GM19324 (cell line): ENCODE data around the gene COMMD10.
"Not testable (repeated sequence)": the region's sequence is repeated elsewhere in the genome, so short reads cannot be mapped to it uniquely, and the experiment has no call there.

ENCODE experiments used
- ATAC-seq: cut with Tn5 transposase; IDR thresholded peaks from one replicate; pipeline ENCODE4 v1.9.1; 2021; ENCODE audit warnings: mild to moderate bottlenecking, moderate library complexity; ENCODE audit not compliant: unreplicated experiment, low FRiP score

Gene COMMD10

DNA sequence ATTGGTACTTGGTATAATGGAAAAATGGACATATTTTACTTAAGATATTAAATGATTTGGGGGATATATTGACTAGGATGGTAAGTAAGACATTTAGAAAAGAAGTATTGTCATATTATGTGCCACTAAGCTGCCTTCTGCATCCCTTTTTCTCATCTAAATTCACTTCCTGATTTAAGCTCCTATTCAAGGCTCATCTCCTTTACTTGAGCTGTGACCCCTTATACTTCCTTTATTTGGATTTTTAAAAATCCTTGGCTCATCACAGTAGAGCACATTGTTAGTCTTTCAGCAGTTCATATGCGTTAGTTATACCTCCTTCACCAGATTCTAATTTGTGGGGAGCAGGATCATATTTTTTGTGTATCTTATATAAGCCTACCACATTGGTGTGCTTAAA is 6.6 kb downstream of the COMMD10 start:
- no peak for ATAC-seq

DNA sequence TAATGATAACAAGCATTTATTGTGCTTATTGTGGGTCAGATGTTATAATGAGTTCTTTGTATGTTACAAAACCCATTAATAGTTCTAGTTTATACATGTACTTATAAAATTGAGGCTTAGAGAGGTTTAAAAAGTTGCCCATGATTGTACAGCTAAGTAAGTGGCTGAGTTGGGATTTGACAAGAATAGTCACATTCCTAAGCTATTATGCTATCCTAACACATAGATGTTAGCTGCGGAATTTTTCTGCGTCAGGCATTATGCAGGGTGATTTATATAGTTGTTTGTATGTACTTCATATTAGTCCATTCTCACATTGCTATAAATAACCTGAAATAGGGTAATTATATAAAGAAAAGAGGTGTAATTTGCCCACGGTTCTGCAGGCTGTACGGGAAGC is 12.5 kb downstream of the COMMD10 start:
- no peak for ATAC-seq

DNA sequence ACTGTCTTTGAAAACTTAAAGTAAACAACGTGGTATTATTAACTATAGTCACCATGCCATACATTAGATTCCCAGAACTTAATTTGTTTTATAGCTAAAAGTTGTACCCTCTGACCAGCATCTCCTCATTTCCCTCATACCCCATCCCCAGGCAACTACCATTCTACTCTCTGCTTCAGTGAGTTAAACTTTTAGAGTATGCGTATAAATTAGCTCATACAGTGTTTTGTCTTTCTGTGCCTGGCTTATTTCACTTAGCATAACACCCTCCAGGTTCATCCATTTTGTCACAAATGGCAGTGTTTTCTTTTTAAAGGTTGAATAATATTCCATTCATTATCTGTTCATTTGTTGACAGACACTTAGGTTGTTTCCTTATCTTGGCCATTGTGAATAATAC is 14.2 kb downstream of the COMMD10 start:
- no peak for ATAC-seq

DNA sequence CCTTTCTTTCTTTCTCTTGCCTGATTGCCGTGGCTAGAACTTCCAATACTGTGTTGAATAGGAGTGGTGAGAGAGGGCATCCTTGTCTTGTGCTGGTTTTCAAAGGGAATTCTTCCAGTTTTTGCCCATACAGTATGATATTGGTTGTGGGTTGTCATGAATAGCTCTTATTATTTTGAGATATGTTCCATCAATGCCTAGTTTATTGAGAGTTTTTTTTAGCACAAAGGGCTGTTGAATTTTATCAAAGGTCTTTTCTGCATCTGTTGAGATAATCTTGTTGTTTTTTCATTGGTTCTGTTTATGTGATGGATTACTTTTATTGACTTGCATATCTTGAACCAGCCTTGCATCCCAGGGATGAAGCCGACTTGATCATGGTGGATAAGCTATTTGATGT is 20.1 kb downstream of the COMMD10 start:
- ATAC-seq, result not testable (repeated sequence)

DNA sequence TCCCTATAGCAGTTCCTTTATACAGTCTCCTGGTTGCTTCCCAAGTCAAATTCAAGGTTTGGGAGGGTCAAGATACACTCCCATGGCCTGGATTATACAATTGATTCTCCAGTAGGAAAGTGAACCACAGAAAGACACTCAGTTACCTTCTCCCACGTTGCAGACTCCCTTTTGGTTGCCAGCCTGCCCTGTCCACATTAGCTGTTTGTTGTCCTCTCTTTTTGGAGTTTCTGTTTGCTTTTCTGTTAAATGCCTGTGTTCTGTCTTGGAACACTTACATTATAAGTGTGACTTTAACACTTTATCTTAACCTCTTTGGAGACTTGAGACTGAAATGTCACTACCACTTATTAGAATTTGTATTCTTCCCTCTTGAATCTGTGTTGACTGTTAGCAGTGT is 30.3 kb downstream of the COMMD10 start:
- ATAC-seq, result no peak

DNA sequence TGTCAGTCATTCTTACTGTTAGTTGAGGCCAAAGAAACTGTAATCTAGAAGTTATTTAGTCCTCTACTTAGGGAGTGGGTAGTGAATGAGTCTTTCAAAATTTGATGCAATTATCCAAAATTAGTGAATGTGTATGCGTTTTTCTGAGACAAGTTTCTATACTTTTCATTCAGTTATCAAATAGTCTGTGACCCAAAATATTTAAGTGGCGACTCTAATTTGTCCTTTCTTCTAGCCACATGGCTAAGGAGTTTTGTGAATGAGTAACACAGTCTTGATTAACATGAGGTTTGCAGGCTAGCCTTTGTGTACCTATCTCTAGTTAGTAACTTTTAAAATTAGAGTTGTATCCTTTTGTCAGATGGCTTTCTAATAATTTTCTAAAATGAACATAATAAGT is 45.6 kb downstream of the COMMD10 start:
- ATAC-seq, result no peak

DNA sequence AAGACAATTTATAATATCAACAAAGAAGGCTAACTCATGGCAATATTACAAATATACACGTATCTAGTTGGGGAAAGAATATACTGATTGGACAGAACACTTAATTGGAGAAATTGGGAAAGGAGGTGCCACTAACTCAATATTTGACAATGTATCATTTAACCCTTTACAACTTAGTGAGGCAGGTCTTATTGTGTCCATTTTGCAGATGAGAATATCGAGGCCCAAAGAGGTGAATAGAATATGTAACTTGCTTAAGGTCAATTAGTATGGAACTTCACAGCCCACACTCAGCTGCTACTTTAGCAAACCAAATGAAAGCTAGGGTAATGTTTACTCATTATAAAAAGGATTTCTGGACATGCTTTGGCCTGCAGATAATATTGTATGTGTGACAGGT is 46.2 kb downstream of the COMMD10 start:
- ATAC-seq, result no peak

DNA sequence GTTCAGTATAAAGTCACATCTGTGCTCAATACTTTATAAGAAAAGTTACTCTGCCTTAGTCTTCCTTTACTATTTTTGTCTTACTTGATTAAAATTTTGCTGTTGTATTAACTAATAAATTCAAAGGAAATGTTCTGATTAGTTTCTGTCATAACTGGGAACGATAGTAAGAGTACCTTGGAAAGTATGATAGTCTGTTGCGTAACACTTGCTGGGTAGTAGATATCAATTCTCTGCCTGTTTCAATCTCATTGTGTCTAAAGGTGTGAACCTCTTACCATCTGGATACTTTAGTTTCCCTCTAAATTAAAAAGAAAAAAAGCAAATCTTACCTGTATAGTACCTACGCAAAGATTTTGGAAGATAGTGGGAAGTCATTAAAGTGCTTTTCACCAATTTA is 48.5 kb downstream of the COMMD10 start:
- ATAC-seq, result no peak

DNA sequence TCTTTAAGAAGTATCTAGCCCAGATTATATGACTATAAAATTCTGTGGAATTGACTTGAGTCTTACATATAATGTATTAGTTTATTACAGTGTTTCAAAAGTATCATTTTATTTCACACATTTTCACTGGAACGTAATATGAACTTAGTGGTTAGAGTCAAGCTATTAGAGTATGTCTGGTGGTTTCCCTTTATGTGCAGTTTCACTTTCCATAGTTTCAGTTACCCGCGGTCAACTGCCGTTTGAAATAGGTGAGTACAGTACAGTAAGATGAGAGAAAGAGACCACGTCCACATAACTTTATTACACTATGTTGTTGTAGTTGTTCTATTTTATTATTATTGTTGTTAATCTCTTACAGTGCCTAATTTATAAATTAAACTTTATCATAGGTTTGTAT is 50.5 kb downstream of the COMMD10 start:
- peak; percentile 90 for ATAC-seq

DNA sequence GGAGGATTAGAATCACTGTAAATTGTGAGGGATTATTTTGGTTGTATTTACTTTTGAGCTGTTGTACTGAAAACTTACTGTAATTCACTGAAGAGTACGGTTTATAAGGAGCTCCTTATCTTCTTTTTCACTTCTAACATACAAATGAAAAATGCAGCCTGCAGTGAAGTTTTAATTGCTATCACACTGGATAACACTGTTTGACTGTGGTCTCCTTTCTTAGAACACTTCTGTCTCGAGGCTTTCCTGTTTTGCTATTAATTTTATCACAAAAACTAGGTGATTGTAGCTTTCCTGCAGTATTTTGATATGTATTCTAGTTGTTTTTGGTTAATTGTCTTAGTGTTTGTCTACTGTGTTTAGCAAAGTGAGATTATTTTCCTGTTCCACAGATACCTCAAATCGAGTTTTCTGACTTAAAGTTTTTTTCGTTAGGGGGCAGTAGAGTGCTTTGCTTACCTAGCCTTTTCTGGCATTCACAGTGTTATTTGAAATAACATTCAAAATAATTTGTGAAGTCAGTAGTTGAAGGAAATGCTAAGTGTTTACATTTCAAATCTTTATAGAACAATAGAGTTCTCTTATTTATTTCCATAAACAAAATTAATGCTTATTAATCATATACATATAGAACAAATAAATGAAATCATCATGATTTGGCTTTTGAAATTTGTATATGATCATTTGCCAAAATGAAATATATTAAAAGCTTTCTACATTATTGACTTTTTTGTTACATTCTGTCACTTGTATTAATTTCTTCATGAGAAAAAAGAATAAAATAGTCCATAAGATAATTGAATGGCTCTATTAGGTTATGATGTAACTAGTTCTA is 52.9 kb downstream of the COMMD10 start:
- ATAC-seq, result no peak

DNA sequence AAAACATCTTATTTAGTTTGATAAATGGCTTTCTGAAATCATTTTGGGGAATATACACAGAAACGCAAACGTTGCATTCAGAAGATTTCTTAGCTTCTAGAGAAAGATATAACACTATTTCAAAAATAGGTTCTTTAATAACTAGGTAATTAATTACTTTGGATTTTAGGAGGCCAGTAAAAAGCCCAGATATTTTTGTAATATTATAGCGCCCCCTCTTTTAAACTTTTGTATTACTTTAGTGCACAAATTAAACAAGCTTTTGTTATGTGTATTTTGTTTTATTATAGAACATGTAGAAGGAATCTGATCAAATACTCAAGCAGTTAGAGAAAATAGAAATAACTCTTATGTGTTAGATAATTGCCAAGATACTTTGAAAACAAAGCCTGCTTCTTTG is 57.7 kb downstream of the COMMD10 start:
- no peak for ATAC-seq

DNA sequence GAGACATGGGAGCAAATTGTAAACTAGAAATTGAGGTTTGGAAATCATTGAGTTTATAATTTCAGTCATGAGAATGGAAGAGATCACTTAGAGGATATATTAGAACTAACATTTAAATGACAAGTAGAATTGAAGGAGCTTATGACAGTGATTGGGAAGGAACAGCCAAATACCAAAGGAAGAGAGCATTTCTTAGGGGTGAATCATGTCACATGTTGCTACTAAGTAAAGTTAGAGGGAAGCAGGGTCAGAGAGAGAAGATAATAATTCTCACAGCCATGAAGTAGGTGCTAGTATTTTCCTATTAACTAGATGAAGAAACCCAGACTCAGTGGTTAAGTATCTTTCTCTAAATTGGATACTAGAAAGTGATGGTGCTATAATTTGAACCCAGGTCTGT is 59.3 kb downstream of the COMMD10 start:
- no peak for ATAC-seq

DNA sequence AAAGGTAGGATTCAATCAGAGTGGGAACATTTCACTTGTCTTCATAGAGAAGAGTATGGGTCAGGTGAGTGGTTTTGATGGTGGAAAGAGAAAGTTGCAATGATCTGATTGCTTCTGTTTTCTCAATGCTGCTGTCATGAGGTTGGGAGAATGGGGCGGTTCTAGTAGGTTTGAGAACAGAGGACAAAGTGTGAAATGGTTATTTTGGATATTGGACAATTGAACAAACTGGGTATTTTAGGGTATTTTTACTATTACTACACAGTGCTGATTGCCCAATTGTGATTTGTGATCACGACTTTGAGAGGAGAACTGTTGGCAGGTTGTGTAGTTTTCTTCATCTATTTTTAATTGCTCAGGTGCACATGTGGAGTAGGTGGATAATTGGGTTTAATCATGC is 60.2 kb downstream of the COMMD10 start:
- ATAC-seq, result no peak

DNA sequence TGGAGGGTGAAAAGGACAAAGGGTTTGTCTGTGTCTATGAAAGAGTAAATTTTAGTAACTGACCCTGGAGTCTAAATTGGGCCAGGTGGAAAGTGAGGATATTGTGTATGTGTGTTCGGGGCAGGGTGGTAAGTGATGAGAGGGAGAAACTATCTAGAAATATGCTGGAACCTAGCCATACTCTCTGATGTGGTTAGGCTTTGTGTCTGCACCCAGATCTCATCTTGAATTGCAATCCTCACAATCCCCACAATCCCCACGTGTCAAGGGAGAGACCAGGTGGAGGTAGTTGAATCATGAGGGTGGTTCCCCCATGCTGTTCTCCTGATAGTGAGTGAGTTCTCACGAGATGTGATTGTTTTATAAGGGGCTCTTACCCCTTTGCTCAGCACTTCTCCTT is 60.6 kb downstream of the COMMD10 start:
- no peak for ATAC-seq

DNA sequence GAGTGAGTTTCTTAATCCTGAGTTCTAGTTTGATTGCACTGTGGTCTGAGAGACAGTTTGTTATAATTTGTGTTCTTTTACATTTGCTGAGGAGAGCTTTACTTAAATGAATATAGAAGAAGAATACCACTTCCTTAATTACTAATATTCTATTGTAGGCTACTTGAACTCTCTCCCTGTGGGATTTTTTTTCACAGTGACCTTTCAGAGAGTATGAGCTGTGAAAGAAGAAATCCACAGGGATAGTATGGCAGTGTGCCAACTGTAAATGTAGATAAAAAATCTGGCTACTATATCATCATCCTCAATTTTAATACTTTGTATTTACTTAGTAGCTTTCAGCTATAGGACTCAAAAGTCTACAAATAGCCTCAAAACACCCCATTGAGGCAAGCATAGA is 67.3 kb downstream of the COMMD10 start:
- ATAC-seq, result no peak

DNA sequence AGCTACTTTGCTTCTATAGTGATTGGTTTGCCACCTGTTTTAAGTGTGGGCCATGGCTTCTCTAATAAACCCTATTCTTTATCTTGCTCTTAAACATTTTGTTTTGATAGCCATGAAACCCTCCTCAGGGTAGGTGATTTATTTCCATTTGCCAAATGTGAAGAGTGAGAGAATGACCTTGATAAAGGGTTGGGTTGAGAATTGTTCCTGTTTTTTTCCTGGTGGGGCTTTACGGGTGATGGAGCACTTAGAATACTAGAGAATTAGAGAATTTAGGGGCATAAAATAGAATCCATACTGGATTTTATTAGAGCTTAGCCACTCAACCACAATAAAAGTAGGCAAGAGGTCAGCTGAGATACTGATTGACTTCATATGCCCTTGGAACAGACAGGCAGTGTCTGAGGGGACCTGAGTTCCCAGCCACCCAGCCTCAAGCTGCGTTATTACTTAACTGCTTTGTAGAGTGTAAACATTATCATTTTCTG is 68.9 kb downstream of the COMMD10 start:
- no peak for ATAC-seq

DNA sequence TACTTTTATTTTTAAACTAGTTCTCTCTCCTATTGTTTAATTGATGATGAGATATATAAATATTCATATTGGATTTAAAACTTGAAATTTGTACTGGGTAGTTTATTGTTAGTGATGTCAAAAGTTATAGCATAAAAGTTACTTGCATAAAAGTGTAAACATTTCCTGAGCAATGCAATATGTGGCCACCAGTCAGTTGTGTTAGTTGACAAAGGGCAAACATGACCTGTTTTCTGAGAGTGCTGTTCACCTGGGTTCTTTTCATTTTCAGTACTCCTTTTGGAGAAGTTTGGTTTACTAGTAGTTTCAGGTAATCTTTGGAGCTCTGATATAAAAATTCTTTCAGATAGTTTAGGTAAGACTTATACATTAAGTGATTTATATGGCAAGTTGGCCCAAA is 69.4 kb downstream of the COMMD10 start:
- ATAC-seq, result no peak

DNA sequence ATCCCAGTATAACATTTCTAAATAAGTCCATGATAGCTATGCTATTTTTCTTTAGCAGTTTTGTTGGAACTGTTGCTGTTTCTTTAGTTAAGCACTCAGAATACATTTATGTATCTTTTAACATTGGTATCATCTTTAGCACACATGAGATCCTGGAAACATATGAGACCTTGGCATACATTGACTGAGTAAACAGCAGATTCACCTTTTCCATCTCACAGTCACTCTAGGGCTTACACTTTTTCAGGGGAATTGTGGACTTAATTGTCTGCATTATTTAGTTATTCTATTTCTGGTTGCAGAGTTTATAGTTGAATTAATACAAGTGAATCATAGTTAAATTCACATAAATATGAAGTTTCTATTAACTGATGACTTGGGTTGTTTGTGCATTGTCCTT is 70.1 kb downstream of the COMMD10 start:
- no peak for ATAC-seq

DNA sequence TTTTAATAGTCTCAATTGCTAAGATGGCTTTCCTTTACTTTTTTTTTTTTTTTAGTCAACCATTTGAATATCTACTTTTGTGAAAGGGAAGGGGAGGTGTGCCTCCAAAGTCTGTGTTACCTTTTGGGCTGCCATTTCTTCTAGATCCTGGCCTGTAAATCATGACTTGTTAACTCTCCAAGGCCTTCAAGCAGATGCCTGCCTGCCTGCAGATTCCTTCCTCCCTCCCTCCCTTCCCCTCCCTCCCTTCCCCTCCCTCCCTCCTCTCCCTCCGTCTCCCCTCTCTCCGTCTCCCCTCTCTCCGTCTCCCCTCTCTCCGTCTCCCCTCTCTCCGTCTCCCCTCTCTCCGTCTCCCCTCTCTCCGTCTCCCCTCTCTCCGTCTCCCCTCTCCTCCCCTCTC is 73.1 kb downstream of the COMMD10 start:
- ATAC-seq, result no peak

DNA sequence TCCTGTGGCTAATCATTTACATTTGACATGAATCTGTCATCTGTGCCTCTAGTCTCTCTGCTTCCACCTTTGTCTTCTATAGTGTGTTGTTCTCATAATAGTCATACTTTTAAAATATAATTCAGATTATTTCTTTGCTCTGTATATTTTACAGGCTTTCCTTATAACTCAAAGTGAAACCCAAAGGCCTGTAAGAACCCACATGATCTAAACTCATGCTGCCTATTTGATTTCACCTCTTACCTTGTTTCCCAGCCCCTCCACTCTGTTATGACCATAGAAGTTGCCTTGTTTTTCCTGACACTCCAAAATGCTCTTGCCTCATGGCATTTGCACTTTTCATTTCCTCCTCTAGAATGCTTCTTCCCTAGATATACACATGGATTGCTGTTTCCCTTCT is 74.2 kb downstream of the COMMD10 start:
- no peak for ATAC-seq

DNA sequence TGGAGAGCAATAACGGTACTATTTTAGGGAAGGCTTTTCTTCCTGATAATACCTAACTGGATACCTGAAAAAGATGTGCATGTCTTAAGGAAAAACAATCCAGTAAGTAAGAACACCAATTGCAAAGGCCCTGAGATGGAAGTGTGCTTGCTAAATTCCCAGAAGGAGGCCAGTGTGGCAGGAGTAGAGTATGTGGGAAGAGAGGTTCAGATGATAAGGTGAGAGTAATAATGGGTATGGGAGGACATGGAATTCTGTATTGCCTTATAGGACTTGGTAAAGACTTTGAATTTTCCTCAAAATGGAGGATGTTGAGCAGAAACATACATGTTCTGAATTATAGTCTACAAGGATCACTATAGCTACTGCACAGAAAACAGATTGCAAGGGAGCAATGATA is 89.3 kb downstream of the COMMD10 start:
- no peak for ATAC-seq

DNA sequence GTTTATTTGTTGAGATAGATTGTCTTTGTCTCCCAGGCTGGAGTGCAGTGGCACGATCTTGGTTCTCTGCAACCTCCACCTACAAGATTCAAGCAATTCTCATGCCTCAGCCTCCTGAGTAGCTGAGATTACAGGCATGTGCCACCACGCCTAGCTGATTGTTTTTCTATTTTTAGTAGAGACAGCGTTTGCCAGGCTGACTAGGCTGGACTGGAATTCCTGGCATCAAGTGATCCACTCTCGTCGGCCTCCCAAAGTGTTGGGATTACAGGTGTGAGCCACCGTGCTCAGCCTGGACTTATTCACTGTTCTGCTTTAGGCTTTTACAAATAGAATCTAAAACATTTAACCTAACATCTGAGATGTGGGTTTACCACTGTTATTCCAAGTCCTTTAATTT is 91.3 kb downstream of the COMMD10 start:
- no peak for ATAC-seq

DNA sequence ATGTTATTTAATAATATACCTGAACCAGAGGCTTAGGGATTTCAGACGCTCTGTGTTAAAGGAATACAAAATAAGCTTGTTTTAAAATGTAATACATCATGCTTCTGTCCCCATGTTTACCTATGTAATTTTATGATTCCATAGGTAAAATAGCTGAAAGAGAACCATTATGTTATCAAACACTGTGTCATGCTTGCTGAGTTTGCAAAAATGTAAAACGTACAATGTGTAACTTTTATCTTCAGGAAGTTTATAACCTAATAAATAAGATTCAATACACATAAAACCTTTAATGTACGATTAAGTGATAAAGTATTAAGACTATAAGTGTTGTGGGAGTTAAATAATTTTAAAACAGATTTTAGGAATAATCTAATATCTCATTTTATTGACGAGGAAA is 94.1 kb downstream of the COMMD10 start:
- no peak for ATAC-seq
